GM18508 (cell line): ENCODE results near the gene BACE2.
"Not testable (repeated sequence)": the region's sequence is repeated elsewhere in the genome, so short reads cannot be mapped to it uniquely, and the experiment has no call there.

Source experiments
- ATAC-seq: cut with Tn5 transposase; IDR thresholded peaks from one replicate; pipeline ENCODE4 v1.9.1; 2021; ENCODE audit warnings: moderate number of reproducible peaks; ENCODE audit not compliant: insufficient read depth, unreplicated experiment

The BACE2 gene

GRCh38 chr21:41256231-41256630 is 88.3 kb downstream of the BACE2 start:
- not testable (repeated sequence) for ATAC-seq

DNA sequence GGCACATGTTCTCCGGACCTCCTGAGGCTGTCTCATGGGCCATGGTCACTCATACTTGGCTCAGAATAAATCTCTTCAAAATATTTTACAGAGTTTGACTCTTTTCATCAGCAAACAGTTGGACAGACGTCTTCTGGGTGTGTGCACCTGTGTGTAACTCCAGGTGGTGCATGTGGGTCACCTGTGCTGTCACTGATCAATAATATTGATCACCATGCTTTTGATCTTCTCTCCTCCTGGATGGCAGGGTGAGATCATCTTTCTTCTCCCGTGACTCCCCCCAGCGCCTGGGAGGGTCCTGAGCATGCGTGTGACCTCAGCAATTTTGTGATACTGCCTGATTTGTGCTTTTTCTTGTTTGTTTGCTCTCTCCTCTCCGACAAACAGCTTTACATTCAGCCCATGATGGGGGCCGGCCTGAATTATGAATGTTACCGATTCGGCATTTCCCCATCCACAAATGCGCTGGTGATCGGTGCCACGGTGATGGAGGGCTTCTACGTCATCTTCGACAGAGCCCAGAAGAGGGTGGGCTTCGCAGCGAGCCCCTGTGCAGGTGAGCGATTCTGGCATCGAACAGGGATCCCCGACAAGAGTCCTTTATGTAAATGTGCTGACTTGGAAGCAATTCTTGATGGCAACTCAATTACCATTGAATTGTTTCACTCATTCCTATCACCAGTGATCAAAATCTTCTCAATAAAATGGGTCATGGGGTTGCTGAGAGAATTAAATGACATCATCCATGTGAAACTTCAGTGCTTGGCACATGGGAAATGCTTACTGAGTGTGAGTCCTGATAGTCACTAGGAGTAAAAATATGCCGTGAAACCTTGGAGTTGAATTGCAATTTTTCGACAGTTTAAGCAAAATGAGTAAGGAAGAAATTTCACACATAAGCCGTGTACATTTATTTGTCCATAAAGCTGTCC is 89.1 kb downstream of the BACE2 start:
- no peak for ATAC-seq

- ATAC-seq: no peak
Measured at GRCh38 chr21:41258617-41259016, 90.7 kb downstream of the BACE2 start.

DNA sequence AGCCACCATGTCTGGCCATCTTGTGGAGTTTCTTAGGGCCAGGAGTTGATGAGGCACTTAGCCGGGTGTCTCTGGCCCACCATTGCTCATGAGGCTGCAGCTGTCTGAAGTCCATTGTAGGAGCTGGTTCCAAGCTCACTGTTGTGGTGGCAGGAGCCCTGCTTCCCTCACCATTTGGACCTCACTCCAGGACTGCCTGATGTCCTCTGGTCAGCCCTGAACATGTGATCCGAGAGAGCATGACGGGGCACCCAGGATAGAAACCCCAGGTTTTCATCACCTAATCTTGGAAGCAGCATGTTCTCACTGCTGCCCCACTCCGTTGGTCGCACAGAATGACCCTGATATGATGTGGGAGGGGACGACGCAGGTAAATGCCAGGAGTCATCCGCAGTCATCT is 92.5 kb downstream of the BACE2 start:
- ATAC-seq: no peak

GRCh38 chr21:41267346-41267745 is 99.4 kb downstream of the BACE2 start:
- ATAC-seq: no peak

DNA sequence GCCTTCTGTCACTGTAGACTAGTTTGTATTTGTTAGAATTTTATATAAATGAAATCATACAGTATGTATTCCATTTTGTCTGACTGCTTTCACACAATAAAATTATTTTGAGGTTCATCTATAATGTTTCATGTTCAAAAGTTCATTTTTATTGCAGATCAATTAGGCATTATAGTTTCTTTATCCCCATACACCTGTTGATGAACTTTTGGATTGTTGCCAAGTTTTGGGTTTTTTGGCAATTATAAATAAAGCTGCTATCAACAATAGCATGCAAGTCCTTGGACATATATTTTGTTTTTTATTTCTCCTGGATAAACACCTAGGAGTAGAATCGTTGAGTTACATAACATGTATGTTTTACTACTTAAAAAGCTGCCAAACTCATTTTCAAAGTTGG is 101.6 kb downstream of the BACE2 start:
- no peak for ATAC-seq

- ATAC-seq: no peak
Measured at GRCh38 chr21:41277196-41277595, 109.2 kb downstream of the BACE2 start.

DNA sequence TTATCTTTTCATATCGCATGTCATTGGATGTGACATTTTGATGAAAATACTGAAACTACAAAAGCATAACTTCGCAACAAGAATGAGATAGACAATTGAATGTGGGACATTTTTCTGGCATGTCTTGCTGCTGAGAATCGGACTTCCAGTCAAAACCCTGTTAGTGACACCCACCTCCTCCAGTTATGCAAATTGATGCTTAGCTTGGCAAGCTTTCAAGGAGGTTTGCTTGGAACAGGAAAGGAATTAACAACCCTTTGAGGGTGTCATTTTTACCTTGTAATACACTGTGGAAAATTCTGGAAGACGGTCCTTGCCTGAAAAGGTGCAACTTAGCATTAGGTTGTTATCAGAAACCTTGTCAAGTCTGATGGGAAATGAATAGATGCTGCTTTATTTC is 109.9 kb downstream of the BACE2 start:
- ATAC-seq: no peak

DNA sequence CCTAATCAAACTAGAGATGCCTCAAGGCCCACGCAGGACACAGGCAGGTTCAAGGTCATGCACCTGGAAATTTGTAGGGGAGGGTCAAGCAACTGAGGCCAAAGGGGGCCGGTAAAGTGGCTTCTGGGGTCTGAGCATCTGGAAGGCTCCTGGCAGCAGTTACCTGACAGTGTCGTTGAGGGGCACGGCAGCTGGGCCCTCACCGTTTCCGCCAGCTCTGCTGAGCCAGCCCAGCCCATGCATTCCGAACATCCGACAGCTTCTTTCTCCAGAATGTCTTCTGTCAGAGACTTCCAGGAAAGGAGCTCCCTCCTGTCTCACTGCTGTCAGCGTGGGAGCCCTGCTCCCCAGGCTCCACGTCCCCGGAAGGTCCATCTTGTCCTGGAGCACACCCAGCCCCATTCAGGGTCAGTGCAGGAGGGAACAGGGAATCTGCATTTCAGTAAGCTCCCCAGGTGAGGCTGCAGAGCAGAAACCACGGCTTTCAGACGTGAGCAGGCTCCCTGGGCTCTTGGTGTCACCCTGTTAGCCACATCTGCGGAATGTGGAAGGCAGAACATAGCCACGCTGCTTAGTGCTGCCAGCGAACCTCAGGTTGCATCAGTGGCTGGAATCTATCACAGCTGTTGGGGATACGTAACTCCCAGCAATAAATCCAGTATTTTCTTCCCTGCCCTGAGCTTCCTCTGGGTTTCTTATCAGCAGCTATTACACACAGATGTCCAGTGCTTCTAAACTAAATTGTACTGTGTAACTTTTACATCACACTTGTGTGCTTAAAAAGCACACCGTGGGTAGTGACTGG is 112.4 kb downstream of the BACE2 start:
- no peak for ATAC-seq

GRCh38 chr21:41282412-41282811 is 114.5 kb downstream of the BACE2 start:
- ATAC-seq: no peak

DNA sequence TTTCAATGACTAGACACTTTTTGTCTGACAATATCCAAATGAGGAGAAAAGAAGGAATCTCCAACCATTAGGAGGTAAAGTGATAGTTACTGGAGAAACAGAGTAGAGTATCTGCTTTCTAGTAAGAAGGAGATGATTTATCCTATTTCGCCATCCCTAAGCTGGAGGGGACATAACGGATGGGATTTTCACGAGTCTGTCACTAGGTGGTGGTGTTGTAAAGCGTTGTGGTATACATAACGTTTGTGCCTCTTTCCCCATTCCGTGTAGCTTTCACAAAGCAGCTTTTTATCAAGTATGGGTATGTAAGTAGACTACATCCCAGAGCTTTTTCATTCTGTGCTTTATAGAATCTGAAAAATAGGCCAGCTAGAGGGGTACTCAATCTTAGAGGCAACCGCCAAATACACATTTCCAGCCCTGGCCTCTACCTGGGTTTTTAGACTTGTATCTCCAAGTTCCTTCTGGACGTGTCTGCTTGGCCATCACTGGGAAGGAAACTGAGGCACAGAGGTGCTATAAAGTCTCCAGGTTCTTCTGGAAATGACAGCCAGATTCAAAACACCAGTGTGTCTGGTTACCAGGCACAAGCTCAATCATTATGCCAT is 115.4 kb downstream of the BACE2 start:
- no peak for ATAC-seq

GRCh38 chr21:41289431-41289830 is 121.5 kb downstream of the BACE2 start:
- ATAC-seq: no peak

DNA sequence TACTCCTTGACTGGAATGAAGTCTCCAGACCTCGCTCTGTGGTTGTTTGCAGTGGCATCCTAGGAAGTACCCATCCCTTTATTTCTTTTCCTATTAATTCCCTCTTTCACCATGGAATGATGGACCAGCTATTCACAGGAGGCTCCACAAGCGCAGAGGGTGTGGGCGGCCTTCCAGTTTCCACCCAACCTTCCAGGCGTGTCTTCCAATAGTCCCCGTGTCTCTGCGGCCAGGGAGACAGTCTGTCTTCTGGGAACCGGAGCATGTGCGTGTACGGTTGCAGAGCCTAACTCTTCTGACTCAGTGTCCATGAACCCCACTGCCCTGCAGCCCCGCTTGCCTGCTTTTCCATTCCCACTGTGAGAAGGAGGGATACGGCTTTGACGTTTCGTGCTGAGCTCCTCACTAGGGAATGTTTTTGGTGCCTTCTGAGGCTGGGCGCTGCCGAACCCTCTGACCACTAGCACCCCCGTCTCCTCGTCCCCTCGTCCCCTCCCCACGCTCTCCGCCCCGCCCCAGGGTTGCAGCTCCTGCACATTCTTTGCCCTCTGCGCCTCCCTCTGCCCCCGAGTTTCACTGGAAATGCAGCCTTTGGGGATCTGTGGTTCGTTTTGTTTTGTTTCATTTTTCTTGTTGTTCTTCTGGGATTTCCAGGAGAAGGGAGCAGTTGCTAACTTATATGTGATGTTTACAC is 122.3 kb downstream of the BACE2 start:
- ATAC-seq: no peak

DNA sequence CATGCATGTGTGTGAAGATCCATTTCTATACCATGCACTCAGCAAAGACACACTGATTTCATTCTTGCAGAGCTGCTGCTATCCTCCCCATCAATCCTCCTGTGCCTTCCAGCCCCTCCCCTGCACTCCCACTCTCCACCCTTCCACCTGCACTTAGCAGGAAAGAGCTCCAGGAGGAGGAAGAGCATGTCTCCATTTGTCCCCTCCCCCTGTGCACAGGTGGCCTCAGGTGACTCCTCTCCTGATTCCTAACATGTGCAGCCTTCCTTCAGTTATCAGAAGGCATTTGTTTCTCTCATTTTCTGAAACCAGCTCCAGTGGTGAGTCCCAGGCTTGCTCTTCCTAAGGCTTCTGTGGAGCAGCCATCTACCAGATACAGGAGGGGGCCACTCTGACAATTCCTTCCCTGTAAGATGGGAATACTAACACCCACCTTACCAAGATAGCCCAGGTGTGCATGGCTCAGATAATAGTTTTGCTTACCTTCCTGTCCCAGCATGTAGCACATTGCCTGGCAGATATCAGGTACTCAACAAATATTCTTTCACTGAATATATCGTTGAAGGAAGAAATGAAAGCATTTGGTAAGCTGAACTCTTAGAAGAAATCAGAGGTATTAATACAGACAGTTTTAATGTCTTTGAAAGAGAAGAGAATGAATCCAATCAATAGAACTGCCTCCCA is 126.7 kb downstream of the BACE2 start:
- ATAC-seq: no peak

GRCh38 chr21:41295721-41296254 is 127.8 kb downstream of the BACE2 start:
- ATAC-seq: no peak

DNA sequence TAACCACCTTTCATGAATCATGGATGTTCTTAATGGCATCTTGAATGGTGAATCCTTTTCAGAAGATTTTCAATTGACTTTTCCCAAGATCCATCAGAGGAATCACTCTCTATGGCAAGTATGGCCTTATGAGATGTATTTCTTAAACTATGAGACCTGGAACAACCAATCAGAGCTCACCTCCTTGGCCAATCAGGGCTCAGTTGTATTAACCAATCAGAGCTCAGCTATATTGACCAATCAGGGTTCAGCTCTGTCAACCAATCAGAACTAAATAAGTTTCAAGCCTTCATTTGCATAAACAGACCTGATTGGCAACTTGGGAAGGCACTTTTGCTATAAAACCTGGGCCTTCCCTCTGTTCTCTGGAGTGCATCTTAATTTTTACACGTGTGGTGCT is 135.0 kb downstream of the BACE2 start:
- ATAC-seq: no peak

DNA sequence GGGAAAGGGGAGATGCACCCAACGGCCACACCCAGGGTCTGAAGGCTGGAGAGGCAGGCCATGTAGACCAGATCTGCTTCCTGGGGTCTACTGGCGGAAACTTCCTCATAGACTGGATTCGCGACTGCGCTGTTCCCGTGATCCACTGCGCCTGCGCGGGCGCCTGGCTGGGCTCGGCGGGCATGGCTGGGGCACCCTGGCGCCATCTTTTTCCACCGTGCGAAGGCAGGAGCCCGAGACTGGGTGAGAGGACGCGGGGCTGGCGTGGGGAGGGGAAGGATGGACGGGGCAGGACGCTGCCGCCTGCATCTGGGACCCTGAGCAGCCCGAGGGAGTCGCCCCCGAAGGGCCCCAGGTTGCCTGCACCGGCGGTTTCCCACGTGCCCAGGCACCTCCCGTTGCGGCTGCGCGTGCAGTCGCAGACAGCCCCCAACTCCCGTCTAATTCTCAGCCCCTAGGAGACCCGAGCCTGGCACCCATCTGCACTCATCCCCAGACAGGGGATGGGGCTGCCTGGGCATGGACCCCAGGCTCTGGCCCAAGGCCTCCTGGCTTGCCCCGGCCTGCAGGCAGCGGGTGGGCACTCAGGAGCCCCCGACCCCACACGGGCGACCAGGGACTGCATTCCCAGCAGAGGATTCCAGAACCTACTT is 136.2 kb downstream of the BACE2 start:
- ATAC-seq: no peak

- ATAC-seq: no peak
Measured at GRCh38 chr21:41307219-41307618, 139.3 kb downstream of the BACE2 start.
